GM21529 (cell line): ENCODE measurements around the gene CNIH1.
"Not testable (repeated sequence)": the region's sequence is repeated elsewhere in the genome, so short reads cannot be mapped to it uniquely, and the experiment has no call there.

Experiments used
- ATAC-seq: cut with Tn5 transposase; IDR thresholded peaks from one replicate; pipeline ENCODE4 v1.9.1; 2021; ENCODE audit not compliant: unreplicated experiment

The CNIH1 gene

DNA sequence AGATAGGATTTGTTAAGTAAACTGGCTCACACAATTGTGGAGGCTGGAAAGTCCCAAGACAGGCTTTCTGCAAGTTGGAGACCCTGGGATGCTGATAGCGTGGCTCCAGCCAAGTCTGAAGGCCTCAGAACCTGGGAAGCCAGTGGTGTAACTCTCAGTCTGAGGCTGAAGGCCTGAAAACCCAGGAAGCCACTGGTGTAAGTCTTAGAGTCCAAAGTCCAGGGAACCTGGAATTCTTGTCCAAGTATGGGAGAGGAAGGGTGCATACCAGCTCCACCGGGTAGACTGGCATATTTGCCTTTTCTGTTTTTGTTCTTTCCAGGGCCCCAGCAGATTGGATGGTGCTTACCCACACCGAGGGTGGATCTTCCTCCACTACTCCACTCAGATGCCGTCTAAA is 29.5 kb upstream of the CNIH1 start:
- ATAC-seq = no peak

DNA sequence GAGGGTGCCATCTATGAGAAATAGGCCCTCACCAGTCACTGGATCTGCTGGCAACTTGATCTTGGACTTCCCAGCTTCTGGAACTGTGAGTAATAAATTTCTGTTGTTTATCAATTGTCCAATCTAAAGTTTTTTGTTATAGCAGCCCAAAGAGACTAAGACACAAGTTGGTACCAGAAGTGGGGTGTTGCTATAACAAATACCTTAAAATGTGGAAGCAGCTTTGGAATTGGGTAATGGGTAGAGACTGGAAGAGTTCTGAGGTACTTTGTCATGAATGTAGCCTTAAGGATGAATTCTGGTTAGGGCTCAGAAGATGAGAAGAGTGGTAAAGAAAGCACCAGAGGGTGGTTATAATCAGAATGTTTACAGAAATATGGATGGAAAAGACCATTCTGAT is 26.1 kb upstream of the CNIH1 start:
- no peak for ATAC-seq

DNA sequence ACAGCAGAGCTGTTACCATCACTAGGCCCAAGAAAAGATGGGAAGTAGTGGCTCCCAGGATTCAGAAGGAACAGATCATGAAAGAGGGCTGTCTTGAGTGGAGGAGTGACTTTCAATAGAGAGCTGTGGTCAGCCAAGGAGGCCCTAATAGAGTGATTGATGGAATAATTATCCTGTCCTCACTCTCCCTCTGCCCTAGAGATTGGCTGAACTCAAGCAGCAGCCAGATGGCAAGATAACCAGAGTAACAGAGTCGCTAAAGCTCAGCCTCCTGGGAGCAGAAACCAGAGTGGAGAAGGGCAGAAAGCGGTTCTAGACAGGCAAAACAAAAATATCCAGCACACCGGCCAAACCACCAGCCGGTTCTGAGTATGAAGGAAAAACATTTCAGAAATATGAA is 24.5 kb upstream of the CNIH1 start:
- ATAC-seq = no peak

DNA sequence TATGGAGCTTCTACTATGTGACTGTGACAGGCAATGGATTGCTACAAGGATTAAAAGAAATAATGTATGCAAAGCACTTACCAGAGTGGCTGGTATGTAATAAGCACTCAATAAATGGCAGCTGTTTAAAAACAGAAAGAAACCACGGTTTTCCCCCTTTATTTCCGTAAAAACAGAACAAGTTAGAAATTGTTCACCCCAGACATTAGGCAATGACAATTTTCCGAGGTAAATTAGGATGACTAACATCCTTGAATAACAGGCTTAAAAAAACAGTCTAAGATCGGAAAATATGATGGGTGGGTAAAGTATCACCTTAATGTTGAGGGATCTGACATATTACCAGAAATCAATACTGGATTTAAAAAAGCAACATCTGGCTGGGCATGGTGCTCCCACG is 20.9 kb upstream of the CNIH1 start:
- ATAC-seq = no peak

DNA sequence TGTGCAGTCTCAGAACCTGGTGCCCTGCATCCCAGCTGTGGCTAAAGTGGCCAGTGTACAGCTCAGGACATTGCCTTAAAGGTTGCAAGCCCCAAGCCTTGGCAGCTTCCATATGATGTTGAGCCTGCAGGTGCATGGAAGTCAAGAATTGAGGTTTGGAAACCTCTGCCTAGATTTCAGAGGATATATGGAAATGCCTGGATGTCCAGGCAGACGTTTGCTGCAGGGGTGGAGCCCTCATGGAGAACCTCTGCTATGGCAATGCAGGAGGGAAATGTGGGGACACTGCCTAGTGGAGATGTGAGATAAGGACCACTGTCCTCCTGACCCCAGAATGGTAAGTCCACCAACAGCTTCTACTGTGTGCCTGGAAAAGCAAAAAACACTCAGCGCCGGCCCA is 17.9 kb upstream of the CNIH1 start:
- ATAC-seq = no peak

DNA sequence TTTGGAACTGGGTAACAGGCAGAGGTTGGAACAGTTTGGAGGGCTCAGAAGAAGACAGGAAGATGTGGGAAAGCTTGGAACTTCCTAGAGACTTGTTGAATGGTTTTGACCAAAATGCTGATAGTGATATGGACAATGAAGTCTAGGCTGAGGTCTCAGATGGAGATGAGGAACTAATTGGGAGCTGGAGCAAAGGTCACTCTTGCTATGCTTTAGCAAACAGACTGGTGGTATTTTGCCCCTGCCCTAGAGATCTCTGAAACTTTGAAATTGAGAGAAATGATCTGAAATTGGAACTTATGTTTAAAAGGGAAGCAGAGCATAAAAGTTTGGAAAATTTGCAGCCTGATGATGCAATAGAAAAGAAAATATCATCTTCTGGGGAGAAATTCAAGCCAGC is 17.4 kb upstream of the CNIH1 start:
- not testable (repeated sequence) for ATAC-seq

DNA sequence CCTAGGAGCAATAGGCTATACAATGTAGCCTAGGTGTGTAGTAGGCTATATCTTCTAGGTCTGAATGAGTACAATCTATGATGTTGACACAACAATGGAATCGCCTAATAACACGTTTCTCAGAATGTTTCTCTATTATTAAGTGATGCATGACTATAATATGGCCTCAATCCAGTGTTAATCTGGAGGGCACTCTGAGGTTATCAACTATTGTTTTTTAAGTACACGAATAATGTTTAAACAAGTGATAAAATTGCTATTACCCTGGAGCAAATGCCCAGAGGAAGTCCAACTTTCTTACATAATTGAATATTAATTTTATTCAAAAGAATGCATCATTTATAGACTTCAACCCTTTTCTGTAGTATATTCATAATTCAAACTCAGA is 16.4 kb upstream of the CNIH1 start:
- no peak for ATAC-seq

DNA sequence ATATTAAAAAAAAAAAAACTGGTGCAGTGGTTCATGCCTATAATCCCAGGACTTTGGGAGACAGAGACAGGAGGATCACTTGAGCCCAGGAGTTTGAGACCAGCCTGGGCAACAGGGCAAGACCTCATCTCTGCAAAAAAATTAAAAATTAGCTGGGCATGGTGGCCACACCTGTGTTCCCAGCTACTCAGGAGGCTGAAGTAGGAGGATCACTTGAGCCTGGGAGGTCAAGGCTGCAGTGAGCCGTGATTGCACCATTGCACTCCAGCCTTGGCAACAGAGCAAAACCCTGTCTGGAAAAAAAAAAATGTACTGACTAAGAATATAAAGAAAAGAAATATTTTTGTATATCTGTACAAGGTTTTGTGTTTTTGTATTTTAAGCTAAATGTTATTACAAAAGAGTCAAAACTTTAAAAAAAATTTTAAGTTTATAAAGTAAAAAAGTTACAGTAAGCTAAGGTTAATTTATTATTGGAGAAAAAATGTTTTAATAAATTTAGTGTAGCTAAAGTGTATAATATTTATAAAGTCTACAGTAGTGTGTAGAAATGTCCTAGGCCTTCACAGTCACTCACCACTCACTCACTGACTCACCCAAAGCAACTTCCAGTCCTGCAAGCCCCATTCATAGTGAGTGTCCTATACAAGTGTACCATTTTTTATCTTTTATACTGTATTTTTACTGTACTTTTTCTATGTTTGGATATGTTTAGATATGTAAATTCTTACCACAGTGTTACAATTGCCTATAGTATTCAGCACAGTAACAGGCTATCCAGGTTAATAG is 15.8 kb upstream of the CNIH1 start:
- not testable (repeated sequence) for ATAC-seq

DNA sequence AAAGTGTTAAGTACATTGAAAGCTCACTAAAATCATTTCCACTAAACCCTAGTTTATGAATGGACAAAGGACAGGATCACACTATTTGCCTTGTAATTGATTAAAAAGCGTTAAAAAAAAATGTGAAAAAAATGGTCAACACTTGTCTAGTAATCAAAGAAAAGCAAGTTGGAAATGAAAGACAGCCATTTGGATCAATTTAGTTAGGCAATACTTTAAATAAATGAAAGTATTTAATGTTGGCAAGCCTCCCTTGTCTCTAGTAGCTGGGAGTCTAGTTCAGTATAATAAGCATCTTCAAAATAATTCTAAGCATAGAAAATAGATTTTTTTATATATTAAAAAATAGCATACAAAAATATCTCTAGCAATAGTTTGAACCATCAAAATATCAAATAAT is 14.2 kb upstream of the CNIH1 start:
- ATAC-seq = no peak

DNA sequence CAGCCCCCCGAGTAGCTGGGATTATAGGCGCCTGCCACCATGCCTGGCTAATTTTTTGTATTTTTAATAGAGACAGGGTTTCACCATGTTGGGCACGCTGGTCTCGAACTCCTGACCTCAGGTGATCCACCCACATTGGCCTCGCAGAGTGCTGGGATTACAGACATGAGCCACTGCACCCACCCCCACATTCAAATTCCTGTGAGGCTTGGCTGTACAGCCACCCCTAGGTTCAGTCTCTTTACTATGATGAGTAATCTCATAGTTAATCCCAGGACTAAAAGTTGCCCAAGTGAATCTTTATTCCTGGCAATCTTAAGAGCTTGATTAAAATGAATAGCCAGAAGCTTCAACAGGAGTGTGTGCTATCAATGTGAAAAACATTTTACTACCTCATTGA is 12.8 kb upstream of the CNIH1 start:
- ATAC-seq = not testable (repeated sequence)

DNA sequence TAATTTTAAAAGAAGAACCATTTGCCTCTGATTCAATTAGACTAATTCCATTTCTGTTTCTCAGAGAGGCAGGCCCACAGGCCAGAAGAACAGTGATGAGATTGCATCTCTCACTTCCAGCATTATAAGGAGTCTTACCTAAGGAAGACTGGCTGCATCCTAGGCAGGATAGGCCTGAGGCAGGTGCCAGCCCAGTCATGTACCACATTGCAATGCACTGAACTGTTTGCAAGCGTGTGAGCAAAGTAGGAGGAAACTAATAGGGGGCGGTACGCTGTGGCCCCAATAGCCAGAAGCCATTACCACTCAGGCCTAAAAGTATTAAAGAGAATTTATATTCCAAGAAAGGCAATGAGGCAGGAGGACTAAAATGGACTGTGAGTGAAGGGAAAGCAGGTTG is 12.1 kb upstream of the CNIH1 start:
- no peak for ATAC-seq

DNA sequence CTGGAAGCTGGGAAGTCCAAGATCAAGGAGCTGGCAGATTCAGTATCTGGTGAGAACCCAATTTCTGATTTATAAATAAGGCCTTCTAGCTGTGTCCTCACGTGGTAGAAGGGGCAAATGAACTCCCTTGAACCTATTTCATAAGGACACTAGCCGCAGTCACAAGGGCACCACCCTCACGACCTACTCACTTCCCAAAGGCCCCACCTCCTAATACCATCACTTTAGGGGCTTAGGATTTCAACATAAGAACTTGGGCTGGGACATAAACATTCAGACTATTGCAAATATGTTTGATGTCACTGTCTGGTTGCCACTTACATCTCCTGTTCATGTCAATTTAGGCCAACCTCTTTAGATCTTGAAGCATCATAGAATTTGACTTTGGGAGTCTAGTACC is 10.8 kb upstream of the CNIH1 start:
- no peak for ATAC-seq

DNA sequence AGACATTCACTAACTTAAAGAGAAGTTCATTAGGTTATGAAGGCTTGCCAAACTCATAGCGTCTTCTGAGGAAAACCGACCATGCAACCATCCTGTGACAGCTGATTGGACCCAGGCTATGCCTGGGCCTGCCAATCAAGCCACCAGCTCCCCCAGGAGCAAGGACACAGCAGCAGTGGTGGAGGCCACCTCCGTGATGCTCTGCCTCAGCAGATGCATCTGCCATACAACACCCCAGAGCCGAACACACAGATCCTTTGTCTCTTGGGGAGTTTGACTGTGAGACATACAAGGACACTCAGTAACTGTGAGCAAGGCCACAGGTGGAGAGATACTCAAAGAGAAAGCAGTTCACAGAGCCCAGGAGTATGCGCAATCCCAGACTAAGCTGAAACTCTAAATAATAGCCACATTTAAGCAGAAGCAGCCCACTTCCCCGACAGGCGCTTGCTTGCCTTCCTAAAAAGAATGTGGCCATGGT is 10.0 kb upstream of the CNIH1 start:
- no peak for ATAC-seq

DNA sequence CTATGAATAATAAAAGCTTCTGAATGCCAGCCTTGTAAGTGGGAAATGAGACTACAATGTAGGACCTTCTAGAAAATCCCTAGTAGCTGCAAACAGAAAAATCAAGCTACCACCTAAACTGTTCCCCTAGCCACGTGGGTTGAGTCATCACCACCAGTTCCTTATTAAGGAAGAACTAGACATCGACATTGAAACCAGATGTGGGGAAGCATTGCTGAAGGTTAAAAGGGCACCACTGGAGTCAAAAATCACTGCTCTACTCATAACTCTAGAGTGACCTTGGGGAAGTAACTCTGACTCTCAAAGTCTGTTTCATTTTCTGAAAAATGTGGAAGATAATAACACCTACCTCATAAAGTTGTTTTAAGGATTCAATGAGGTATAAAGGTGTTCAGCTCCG is 9.4 kb upstream of the CNIH1 start:
- peak; percentile 80 for ATAC-seq

DNA sequence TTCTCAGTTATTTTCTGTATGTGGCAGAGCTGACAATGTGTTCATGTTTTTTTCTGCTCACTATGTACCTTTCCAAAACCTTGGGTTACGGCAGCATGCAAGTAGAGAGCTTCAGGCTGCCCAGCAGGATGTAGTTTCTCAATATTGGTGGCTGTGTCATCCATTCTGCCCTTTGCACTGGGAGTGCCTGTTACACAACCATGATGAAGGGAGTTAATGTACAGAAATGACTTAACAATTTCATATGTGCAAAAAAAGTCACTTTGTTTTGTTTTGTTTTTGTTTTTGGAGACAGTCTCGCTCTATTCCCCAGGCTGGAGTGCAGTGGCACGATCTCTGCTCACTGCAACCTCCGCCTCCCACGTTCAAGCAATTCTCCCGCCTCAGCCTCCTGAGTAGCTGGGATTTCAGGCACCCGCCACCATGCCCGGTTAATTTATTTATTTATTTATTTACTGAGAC is 6.1 kb upstream of the CNIH1 start:
- no peak for ATAC-seq

DNA sequence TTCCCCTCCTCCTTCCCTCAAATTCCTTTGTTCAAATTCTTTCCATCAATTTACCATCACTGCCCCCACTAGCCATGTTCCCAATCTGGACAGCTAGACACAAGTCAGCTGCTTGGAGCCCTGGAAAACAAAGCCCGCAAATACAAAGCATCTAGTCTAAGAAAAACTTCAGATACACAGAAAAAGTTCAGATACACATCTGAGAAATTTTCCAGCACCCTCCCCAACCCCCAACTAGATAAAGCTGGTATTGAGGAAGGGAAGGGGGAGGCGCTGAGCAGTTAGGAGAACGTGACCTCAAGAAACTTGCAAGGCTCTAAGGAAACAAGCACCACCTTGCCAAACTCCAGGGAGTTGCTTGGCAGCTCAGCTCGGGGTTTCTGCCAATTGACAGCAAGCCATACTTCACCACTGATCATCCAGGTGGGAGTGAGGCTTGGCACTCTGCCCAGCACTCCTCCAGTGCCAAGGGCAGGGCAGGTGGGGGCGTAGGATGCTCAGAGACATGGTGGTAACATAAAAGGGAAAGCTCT is 5.1 kb upstream of the CNIH1 start:
- no peak for ATAC-seq

DNA sequence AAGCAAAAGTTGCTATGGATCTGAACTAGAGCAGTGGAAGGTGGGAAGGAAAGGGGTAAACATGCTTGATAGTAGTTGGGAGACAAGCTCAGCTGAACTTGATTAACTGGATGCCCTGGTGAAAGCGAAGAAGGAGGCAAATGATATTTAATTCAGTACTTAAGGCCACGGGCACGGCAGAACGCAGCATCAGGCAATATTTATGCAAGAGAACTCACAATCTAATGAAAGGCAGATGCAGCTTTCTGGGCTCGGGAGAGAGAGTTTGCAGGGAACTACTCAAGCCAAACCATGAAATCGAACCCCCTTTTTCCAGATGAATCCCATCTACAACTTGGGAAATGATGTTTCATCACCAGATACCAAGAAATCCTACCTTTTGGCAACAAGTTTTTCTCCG is 3.5 kb upstream of the CNIH1 start:
- no peak for ATAC-seq

DNA sequence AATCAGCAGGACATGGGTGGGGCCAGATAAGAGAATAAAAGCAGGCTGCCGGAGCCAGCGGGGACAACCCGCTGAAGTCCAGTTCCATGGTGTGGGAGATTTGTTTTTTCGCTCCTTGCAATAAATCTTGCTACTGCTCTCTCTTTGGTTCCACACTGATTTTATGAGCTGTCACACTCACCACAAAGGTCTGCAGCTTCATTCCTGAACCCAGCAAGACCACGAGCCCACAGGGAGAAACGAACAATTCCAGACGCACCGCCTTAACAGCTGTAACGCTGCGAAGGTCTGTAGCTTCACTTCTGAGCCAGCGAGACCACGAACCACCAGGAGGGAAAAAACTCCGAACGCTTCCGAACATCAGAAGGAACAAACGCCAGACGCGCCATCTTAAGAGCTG is 2.8 kb upstream of the CNIH1 start:
- ATAC-seq = no peak

DNA sequence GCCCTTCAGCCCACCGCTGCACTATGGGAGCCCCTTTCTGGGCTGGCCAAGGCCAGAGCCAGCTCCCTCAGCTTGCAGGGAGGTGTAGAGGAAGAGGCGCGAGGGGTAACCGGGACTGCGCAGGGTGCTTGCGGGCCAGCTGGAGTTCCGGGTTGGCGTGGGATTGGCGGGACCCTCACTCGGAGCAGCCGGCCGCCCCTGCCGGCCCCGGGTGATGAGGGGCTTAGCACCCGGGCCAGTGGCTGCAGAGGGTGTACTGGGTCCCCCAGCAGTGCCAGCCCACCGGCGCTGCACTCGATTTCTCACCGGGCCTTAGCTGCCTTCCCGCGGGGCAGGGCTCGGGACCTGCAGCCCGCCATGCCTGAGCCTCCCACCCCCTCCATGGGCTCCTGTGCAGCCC is 1.8 kb upstream of the CNIH1 start:
- ATAC-seq = not testable (repeated sequence)

DNA sequence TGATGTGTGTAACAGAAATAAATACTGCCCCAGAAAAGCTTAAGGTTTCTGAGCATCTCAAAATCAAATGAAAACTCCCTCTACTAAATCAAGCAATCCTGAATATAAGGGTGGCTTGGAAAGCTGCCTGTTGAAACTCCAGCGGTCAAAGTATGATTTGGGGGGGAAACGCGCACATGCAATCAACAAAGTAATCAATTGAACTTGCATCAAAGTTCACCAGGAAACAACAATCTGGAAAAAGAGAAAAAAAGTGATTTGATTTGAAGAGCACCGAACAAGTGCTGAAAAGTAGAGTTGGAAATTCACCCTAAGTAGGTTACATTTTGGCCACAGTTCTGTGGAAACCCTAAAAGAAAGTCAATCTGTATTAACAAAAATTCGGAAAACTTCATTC is 700 bp downstream of the CNIH1 start:
- no peak for ATAC-seq

DNA sequence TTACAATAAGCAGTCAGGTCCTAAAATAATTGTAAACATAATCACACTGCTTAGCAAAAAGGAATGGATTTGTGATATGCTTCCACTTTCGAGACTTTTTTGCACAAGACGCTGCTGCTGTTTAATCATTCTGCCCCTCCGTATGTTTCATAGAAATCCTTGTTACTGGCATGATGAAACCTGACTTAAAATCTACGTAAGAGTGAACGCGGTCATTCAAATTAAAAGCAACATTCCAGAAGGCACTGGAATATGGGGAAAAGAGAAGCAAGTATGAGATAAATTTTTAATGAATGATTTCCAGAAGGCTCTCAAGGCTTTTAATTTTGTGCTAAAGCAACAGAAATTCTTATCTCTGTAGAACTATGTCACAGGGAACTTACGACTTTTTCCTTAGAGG is 1.1 kb downstream of the CNIH1 start:
- no peak for ATAC-seq

DNA sequence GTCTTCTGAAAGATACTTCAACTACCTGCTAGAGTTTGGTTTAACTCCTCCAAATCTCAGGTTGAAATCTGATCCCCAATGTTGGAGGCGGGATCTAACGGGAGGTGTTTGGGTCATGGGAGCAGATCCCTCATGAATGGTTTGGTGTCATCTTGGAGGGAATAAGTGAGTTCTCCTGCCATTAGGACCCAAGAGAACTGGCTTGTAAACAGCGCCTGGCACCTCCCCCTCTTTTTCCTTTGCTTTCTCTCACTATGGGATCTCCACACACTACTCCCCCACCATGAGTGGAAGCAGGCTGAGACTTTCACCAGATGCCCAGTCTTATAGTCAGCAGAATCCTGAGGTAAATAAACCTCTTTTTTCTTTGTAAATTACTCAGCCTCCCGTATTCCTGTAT is 2.5 kb downstream of the CNIH1 start:
- ATAC-seq = no peak

DNA sequence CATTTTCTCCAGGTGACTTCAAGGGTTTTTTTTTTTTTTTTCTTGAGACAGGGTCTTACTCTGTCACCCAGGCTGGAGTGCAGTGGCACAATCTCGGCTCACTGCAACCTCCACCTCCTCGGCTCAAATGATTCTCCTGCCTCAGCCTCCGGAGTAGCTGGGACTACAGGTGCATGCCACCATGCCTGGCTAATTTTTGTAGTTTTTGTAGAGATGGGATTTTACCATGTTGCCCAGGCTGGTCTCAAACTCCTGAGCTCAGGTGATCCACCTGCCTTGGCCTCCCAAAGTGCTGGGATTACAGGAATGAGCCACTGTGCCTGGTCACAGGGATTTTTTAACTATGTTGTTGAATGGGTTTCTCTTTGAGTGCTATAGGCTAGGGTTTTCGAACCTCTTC is 3.2 kb downstream of the CNIH1 start:
- not testable (repeated sequence) for ATAC-seq
